GM23338 (cell line): ENCODE data around the gene HSDL2. TPM values are rescaled to one million over a fixed set of nuclear protein-coding genes. Genes with fewer than 3 reads are reported as not detected.

Experiments
- ATAC-seq: fragments of 200-7000 bp; cut with Tn5 transposase; 3 replicates; pipeline ENCODE4 v1.9.1; 2020
- DNase-seq: peaks from one replicate; pipeline ENCODE4 v3.0.0-alpha.2; 2015; ENCODE audit warnings: low spot score
- H2AFZ ChIP-seq: fragments of 200-600 bp; sonication (generic); 2 replicates; pipeline ENCODE4 v1.8.0; 2016; ENCODE audit warnings: antibody characterized with exemption, mild to moderate bottlenecking, moderate library complexity
- H3F3A ChIP-seq: fragments of 200-600 bp; sonication (generic); replicated peaks from 2 replicates; pipeline ENCODE4 v1.8.0; 2017; ENCODE audit warnings: antibody characterized with exemption, mixed run types, low read depth
- H3K27ac ChIP-seq: fragments of 200-600 bp; sonication (generic); 2 replicates; pipeline ENCODE4 v1.6.1; 2016; ENCODE audit warnings: low read depth
- H3K27me3 ChIP-seq: fragments of 200-600 bp; sonication (generic); 2 replicates; pipeline ENCODE4 v1.8.0; 2016; ENCODE audit warnings: mild to moderate bottlenecking, mixed run types, moderate library complexity; ENCODE audit not compliant: insufficient read depth
- H3K36me3 ChIP-seq: fragments of 200-600 bp; sonication (generic); 2 replicates; pipeline ENCODE4 v1.8.0; 2016; ENCODE audit warnings: mild to moderate bottlenecking; ENCODE audit not compliant: insufficient read depth
- H3K4me1 ChIP-seq: fragments of 200-600 bp; sonication (generic); 2 replicates; pipeline ENCODE4 v1.8.0; 2016; ENCODE audit warnings: mild to moderate bottlenecking, moderate library complexity; ENCODE audit not compliant: insufficient read depth
- H3K4me2 ChIP-seq: fragments of 200-600 bp; sonication (generic); 2 replicates; pipeline ENCODE4 v1.7.1; 2017; ENCODE audit warnings: mixed run types
- H3K4me3 ChIP-seq: fragments of 200-600 bp; sonication (generic); 2 replicates; pipeline ENCODE4 v1.6.1; 2016; ENCODE audit warnings: mixed run types
- H3K79me2 ChIP-seq: fragments of 200-600 bp; sonication (generic); replicated peaks from 2 replicates; pipeline ENCODE4 v1.8.0; 2017; ENCODE audit warnings: mild to moderate bottlenecking; ENCODE audit not compliant: insufficient read depth
- H3K9me2 ChIP-seq: fragments of 200-600 bp; sonication (generic); 2 replicates; pipeline ENCODE4 v1.8.0; 2017; ENCODE audit not compliant: insufficient read depth
- H4K20me1 ChIP-seq: fragments of 200-600 bp; sonication (generic); replicated peaks from 2 replicates; pipeline ENCODE4 v1.8.0; 2017; ENCODE audit warnings: mild to moderate bottlenecking; ENCODE audit not compliant: insufficient read depth
- H3K27ac Mint-ChIP-seq: 2 replicates; pipeline ENCODE4 v1.8.0; 2020; ENCODE audit warnings: inconsistent platforms, mild to moderate bottlenecking, moderate library complexity, mixed read lengths
- H3K27me3 Mint-ChIP-seq: 3 replicates; pipeline ENCODE4 v1.8.0; 2022; ENCODE audit warnings: low read depth, mild to moderate bottlenecking, moderate library complexity, mixed read lengths, inconsistent platforms; ENCODE audit not compliant: insufficient read depth, poor library complexity
- H3K36me3 Mint-ChIP-seq: 3 replicates; pipeline ENCODE4 v1.8.0; 2021; ENCODE audit warnings: low read depth, mild to moderate bottlenecking, inconsistent platforms, moderate library complexity, mixed read lengths
- H3K4me1 Mint-ChIP-seq: 3 replicates; pipeline ENCODE4 v1.8.0; 2020; ENCODE audit warnings: mild to moderate bottlenecking, inconsistent platforms, mixed read lengths
- H3K4me3 Mint-ChIP-seq: 3 replicates; pipeline ENCODE4 v1.8.0; 2021; ENCODE audit warnings: moderate library complexity, mild to moderate bottlenecking, inconsistent platforms, mixed read lengths
- H3K9me3 Mint-ChIP-seq: 3 replicates; pipeline ENCODE4 v1.8.0; 2020; ENCODE audit warnings: moderate library complexity, mild to moderate bottlenecking, inconsistent platforms, mixed read lengths
- CREB1 ChIP-seq: fragments of 250-450 bp; sonication (Bioruptor Pico); IDR thresholded peaks from 2 replicates; pipeline ENCODE4 v1.5.0; 2020; ENCODE audit warnings: low read depth, mild to moderate bottlenecking, moderate library complexity
- CTCF ChIP-seq, 2 experiments: fragments of 200-600 bp in 1 of 2; sonication (generic) in 1 of 2; conservative IDR thresholded peaks; 2 replicates each; pipeline versions ENCODE4 v1.5.1 to v1.6.1; 2016 to 2017; ENCODE audit warnings: antibody characterized with exemption in 2 of 2, low read depth in 2 of 2, mild to moderate bottlenecking in 2 of 2, moderate library complexity in 1 of 2
- ETS1 ChIP-seq: IDR thresholded peaks from 2 replicates; pipeline ENCODE4 v1.6.1; 2016; ENCODE audit warnings: antibody characterized with exemption
- EZH2 ChIP-seq: fragments of 200-600 bp; sonication (generic); IDR thresholded peaks from one replicate; pipeline ENCODE4 v1.8.0; 2017; ENCODE audit warnings: antibody characterized with exemption, mild to moderate bottlenecking, low read depth; ENCODE audit not compliant: unreplicated experiment
- EZH2phosphoT487 ChIP-seq: fragments of 200-600 bp; sonication (generic); IDR thresholded peaks from one replicate; pipeline ENCODE4 v1.8.1; 2018; ENCODE audit warnings: antibody characterized with exemption; ENCODE audit not compliant: unreplicated experiment
- JUNB ChIP-seq: IDR thresholded peaks from one replicate; pipeline ENCODE4 v1.6.1; 2016; ENCODE audit warnings: antibody characterized with exemption; ENCODE audit not compliant: unreplicated experiment
- NANOG ChIP-seq: IDR thresholded peaks from 2 replicates; pipeline ENCODE4 v1.6.1; 2016; ENCODE audit warnings: antibody characterized with exemption, borderline replicate concordance
- POLR2AphosphoS5 ChIP-seq: IDR thresholded peaks from 2 replicates; pipeline ENCODE4 v1.6.1; 2016; ENCODE audit warnings: antibody characterized with exemption, low read depth
- REST ChIP-seq: IDR thresholded peaks from one replicate; pipeline ENCODE4 v1.6.1; 2018; ENCODE audit warnings: antibody characterized with exemption; ENCODE audit not compliant: unreplicated experiment
- STAT1 ChIP-seq: IDR thresholded peaks from one replicate; pipeline ENCODE4 v1.6.1; 2016; ENCODE audit warnings: antibody characterized with exemption; ENCODE audit not compliant: unreplicated experiment
- ZNF114 ChIP-seq: fragments of 250-450 bp; sonication (Bioruptor Pico); IDR thresholded peaks from 2 replicates; pipeline ENCODE4 v1.5.0; 2020; ENCODE audit warnings: mild to moderate bottlenecking, moderate library complexity
- ZNF331 ChIP-seq: fragments of 250-450 bp; sonication (Bioruptor Pico); IDR thresholded peaks from 2 replicates; pipeline ENCODE4 v1.5.0; 2020; ENCODE audit warnings: low read depth, mild to moderate bottlenecking, moderate library complexity
- ZNF462 ChIP-seq: fragments of 250-450 bp; sonication (Bioruptor Pico); IDR thresholded peaks from 2 replicates; pipeline ENCODE4 v1.5.0; 2020; ENCODE audit warnings: mild to moderate bottlenecking, moderate library complexity
- polyA plus RNA-seq: library from polyadenylated mRNA; unstranded; fragments of >200 nt; fragmentation: Nextera tagmentation; extraction: Ambion mirVana; gene quantifications from 2 replicates; pipeline ENCODE4 v1.2.1, GENCODE V29; 2016
- total RNA-seq: library from RNA; depleted of rRNA; stranded (reverse); fragments of >200 nt; shearing (Covaris generic); gene quantifications from 2 replicates; pipeline ENCODE4 v1.2.3, GENCODE V29; 2014

Gene HSDL2
- total and polyA plus RNA-seq, 2 experiments from 2014 or later = 11.4 to 15.3 TPM

- H3K36me3 Mint-ChIP-seq = no peaks in the 10 kb centered on the region
- DNase-seq (no peak), ATAC-seq (no peak)
- no peaks in the 10 kb centered on the region for H3K9me2 ChIP-seq
- H3K27me3 ChIP-seq = no peaks in the 10 kb centered on the region
- H3K4me1 ChIP-seq = no peaks in the 10 kb centered on the region
- TF ChIP-seq CTCF (conservative IDR thresholded peaks at IDR 0.05; ENCODE audit: low read depth in 2 of 2) (no peak), ZNF331 (no peak), ZNF462 (CRISPR knock-in tag) (no peak), REST (no peak), EZH2 (no peak), NANOG (no peak), STAT1 (no peak), CREB1 (CRISPR knock-in tag) (no peak), JUNB (no peak), ETS1 (no peak), POLR2AphosphoS5 (no peak), ZNF114 (CRISPR knock-in tag) (no peak), EZH2phosphoT487 (no peak)
- no peaks in the 10 kb centered on the region for H3K4me1 Mint-ChIP-seq
- no peak overlapping the region for H3K27ac Mint-ChIP-seq
- no peaks in the 10 kb centered on the region for H3K36me3 ChIP-seq
- no peaks in the 10 kb centered on the region for H3K9me3 Mint-ChIP-seq
- H4K20me1 ChIP-seq = no peaks in the 10 kb centered on the region
- no peak overlapping the region for H3K4me3 ChIP-seq
- no peak overlapping the region for H3K27ac ChIP-seq
- H2AFZ ChIP-seq = no peak overlapping the region
- H3F3A ChIP-seq = no peaks in the 10 kb centered on the region
- H3K27me3 Mint-ChIP-seq = no peaks in the 10 kb centered on the region
- no peak overlapping the region for H3K4me3 Mint-ChIP-seq
- no peaks in the 10 kb centered on the region for H3K79me2 ChIP-seq
- no peak overlapping the region for H3K4me2 ChIP-seq
Measured at GRCh38 chr9:112445196-112445595, 65.3 kb downstream of the HSDL2 start.
